IMR-90 (cell line): ENCODE results near the gene NTM. TPM values are rescaled to one million over a fixed set of nuclear protein-coding genes. Genes with fewer than 3 reads are reported as not detected.

Source experiments
- ATAC-seq: fragments of 200-7000 bp; cut with Tn5 transposase; 2 replicates; pipeline ENCODE4 v1.9.1; 2020; ENCODE audit warnings: low read depth, mild to moderate bottlenecking, moderate library complexity
- BruUV-seq: library from RNA; stranded (reverse); fragments of 400-500 nt; replicated peaks from 2 replicates; lab custom pipeline; 2021; lab: Mats Ljungman, UMichigan
- CTCF ChIA-PET: fragments of 300-600 bp; formaldehyde crosslinking; extraction: SDS; loops from one replicate; lab custom pipeline; 2021; ENCODE audit warnings: antibody characterized with exemption; lab: Yijun Ruan, JAX
- POLR2A ChIA-PET: fragments of 300-600 bp; sonication (Branson Sonifier 250); formaldehyde crosslinking; loops from one replicate; lab custom pipeline; 2022; ENCODE audit warnings: antibody characterized with exemption; ENCODE audit not compliant: unreplicated experiment; lab: Charles Lee
- DNase-seq: peaks from one replicate; pipeline ENCODE4 v3.0.0; 2013
- H2AFZ ChIP-seq: replicated peaks from 2 replicates; pipeline ENCODE3; 2013; ENCODE audit warnings: low read length, mild to moderate bottlenecking; ENCODE audit not compliant: poor library complexity
- H2AK5ac ChIP-seq: 2 replicates; pipeline ENCODE4 v1.6.1; 2013; ENCODE audit warnings: low read depth, low read length, inconsistent platforms
- H2AK9ac ChIP-seq: replicated peaks from 2 replicates; pipeline ENCODE3; 2013; ENCODE audit warnings: mild to moderate bottlenecking, low read depth, low read length, moderate library complexity; ENCODE audit not compliant: poor library complexity
- H2BK120ac ChIP-seq: 2 replicates; pipeline ENCODE4 v1.6.1; 2013; ENCODE audit warnings: low read depth, low read length, inconsistent platforms
- H2BK15ac ChIP-seq: 3 replicates; pipeline ENCODE4 v1.6.1; 2013; ENCODE audit warnings: low read depth, low read length, inconsistent platforms
- H2BK20ac ChIP-seq: 2 replicates; pipeline ENCODE4 v1.6.1; 2013; ENCODE audit warnings: low read depth, mild to moderate bottlenecking, inconsistent platforms, low read length, moderate library complexity
- H2BK5ac ChIP-seq: 2 replicates; pipeline ENCODE4 v1.6.1; 2013; ENCODE audit warnings: mild to moderate bottlenecking, low read depth, low read length, inconsistent platforms; ENCODE audit not compliant: poor library complexity, severe bottlenecking
- H3K14ac ChIP-seq: replicated peaks from 2 replicates; pipeline ENCODE4 v1.6.1; 2013; ENCODE audit warnings: low read depth, low read length, inconsistent platforms
- H3K18ac ChIP-seq: 2 replicates; pipeline ENCODE4 v1.6.1; 2013; ENCODE audit warnings: low read depth, low read length, control low read depth
- H3K23ac ChIP-seq: 2 replicates; pipeline ENCODE4 v1.6.1; 2013; ENCODE audit warnings: low read depth, low read length, inconsistent platforms
- H3K27ac ChIP-seq: 2 replicates; pipeline ENCODE4 v1.5.1; 2013; ENCODE audit warnings: mild to moderate bottlenecking, control low read depth, low read length; ENCODE audit not compliant: insufficient read depth
- H3K27me3 ChIP-seq: 2 replicates; pipeline ENCODE4 v1.6.1; 2013; ENCODE audit warnings: low read length; ENCODE audit not compliant: control insufficient read depth, insufficient read depth
- H3K36me3 ChIP-seq: 2 replicates; pipeline ENCODE4 v1.6.1; 2013; ENCODE audit warnings: low read length, mixed read lengths; ENCODE audit not compliant: control insufficient read depth, insufficient read depth
- H3K4ac ChIP-seq: 2 replicates; pipeline ENCODE4 v1.6.1; 2013; ENCODE audit warnings: low read depth, low read length, inconsistent platforms
- H3K4me1 ChIP-seq: 2 replicates; pipeline ENCODE4 v1.6.1; 2013; ENCODE audit warnings: low read length, mixed read lengths; ENCODE audit not compliant: control insufficient read depth, insufficient read depth
- H3K4me2 ChIP-seq: 2 replicates; pipeline ENCODE4 v1.6.1; 2013; ENCODE audit warnings: low read depth, mild to moderate bottlenecking, control low read depth, low read length, moderate library complexity
- H3K4me3 ChIP-seq: 2 replicates; pipeline ENCODE4 v1.5.1; 2013; ENCODE audit warnings: low read depth, mild to moderate bottlenecking, control low read depth, low read length, moderate library complexity; ENCODE audit not compliant: insufficient read depth
- H3K56ac ChIP-seq: 2 replicates; pipeline ENCODE4 v1.6.1; 2013; ENCODE audit warnings: low read length, inconsistent platforms; ENCODE audit not compliant: insufficient read depth; ENCODE audit errors: extremely low read depth
- H3K79me1 ChIP-seq, 2 experiments: 2 replicates each; pipeline ENCODE4 v1.6.1; 2013; ENCODE audit warnings: low read length in 2 of 2, inconsistent platforms in 1 of 2, low read depth in 1 of 2
- H3K9ac ChIP-seq: 2 replicates; pipeline ENCODE4 v1.6.1; 2013; ENCODE audit warnings: low read depth, low read length, control low read depth
- H3K9me1 ChIP-seq: 2 replicates; pipeline ENCODE4 v1.6.1; 2013; ENCODE audit warnings: low read length, inconsistent platforms; ENCODE audit not compliant: insufficient read depth
- H3K9me3 ChIP-seq: 2 replicates; pipeline ENCODE4 v1.6.1; 2013; ENCODE audit warnings: low read length; ENCODE audit not compliant: control insufficient read depth, insufficient read depth
- H4K20me1 ChIP-seq: 2 replicates; pipeline ENCODE4 v1.6.1; 2013; ENCODE audit warnings: low read length, inconsistent platforms; ENCODE audit not compliant: insufficient read depth
- H4K5ac ChIP-seq: 2 replicates; pipeline ENCODE4 v1.6.1; 2013; ENCODE audit warnings: mild to moderate bottlenecking, low read depth, low read length, control low read depth
- H4K8ac ChIP-seq, 2 experiments: 2 replicates each; pipeline ENCODE4 v1.6.1; 2013; ENCODE audit warnings: low read depth in 2 of 2, low read length in 2 of 2, control low read depth in 1 of 2, inconsistent platforms in 1 of 2
- H4K91ac ChIP-seq: 2 replicates; pipeline ENCODE4 v1.6.1; 2013; ENCODE audit warnings: low read depth, low read length, inconsistent platforms; ENCODE audit not compliant: insufficient read depth
- MAFK ChIP-seq: IDR thresholded peaks from 2 replicates; pipeline ENCODE4 v1.6.1; 2012; ENCODE audit warnings: low read depth, low read length, improper control_type of control experiment
- MAZ ChIP-seq: IDR thresholded peaks from 2 replicates; pipeline ENCODE4 v1.6.1; 2012; ENCODE audit warnings: low read depth, mild to moderate bottlenecking, low read length, improper control_type of control experiment, moderate library complexity, borderline replicate concordance
- NFE2L2 ChIP-seq: fragments of 150-350 bp; IDR thresholded peaks from 2 replicates; pipeline ENCODE4 v1.6.1; 2016; ENCODE audit warnings: low read depth, mild to moderate bottlenecking, low read length
- RFX5 ChIP-seq: IDR thresholded peaks from 2 replicates; pipeline ENCODE4 v1.8.0; 2012; ENCODE audit warnings: low read depth, mild to moderate bottlenecking, low read length, moderate library complexity
- SMC3 ChIP-seq: fragments of 150-350 bp; IDR thresholded peaks from 2 replicates; pipeline ENCODE4 v1.6.1; 2016; ENCODE audit warnings: low read depth, mild to moderate bottlenecking, antibody characterized with exemption, low read length, moderate library complexity
- WGBS, 2 experiments: methylation state at CpG; one replicate each; pipeline versions ENCODE4 v1.1.5 to v1.1.7; 2013; ENCODE audit warnings: missing lambda C conversion rate in 2 of 2; ENCODE audit not compliant: insufficient read length in 1 of 2; ENCODE audit errors: extremely low coverage in 2 of 2; 5-methylcytosine and 5-hydroxymethylcytosine counted together
- dilution Hi-C: fragments of 300-500 bp; cut with HindIII; formaldehyde crosslinking; loops from one replicate; pipeline ENCODE4 v1.14.3; 2018; ENCODE audit warnings: low sequenced_read_pairs; ENCODE audit not compliant: unreplicated experiment
- in situ Hi-C: fragments of 300-500 bp; cut with MboI; formaldehyde crosslinking; loops from 3 replicates; pipeline ENCODE4 v1.14.3; 2019; ENCODE audit warnings: low sequenced_read_pairs, inconsistent platforms, mixed read lengths
- intact Hi-C: fragments of 100-400 bp; cut with micrococcal nuclease; formaldehyde crosslinking; loops from 2 replicates; pipeline ENCODE4 v1.10.0; 2022
- polyA plus RNA-seq, 3 experiments: library from polyadenylated mRNA; depleted of rRNA; stranded (reverse); fragments of >200 nt; gene quantifications; 2 replicates each; pipeline ENCODE4 v1.2.3, GENCODE V29; 2012; ENCODE audit warnings: low replicate concordance in 1 of 3
- total RNA-seq: library from RNA; depleted of rRNA; stranded (reverse); fragments of >200 nt; gene quantifications from 2 replicates; pipeline ENCODE4 v1.2.3, GENCODE V29; 2012

Gene NTM
- total and polyA plus RNA-seq, 2 of the 4 experiments (the other 2 are of a cell fraction), result 19.5 to 25.5 TPM

DNA sequence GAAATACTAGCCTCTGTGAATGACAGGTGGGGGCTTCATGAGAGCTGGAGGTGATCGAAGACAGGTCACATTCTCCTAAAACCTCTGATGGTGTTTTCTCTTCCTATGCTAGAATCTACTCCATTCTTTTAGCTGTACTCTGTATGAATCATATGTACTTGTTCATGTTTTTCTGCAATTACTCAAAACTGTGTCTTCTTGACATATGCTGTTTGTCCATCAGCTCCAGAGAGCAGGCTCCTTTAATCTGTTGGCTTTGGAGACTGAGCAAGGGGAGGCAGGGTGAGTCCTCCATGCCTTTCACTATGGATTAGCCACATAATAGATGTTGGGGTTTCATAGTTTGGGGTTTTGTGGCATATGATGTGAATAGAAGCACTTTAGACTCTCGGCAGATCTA is 598.8 kb downstream of the NTM start:
- ChIA-PET CTCF (no interaction called here), POLR2A (no interaction called here)
- Histone ChIP-seq H3K23ac (no peak overlapping the region), H3K9ac (no peak overlapping the region), H2BK20ac (no peak overlapping the region), H3K4me2 (no peak overlapping the region), H2AFZ (no peak overlapping the region), H3K18ac (no peak overlapping the region), H3K56ac (no peak overlapping the region), H2BK5ac (no peak overlapping the region), H2AK5ac (no peak overlapping the region), H3K4me1 (no peaks in the 10 kb centered on the region), H4K20me1 (no peaks in the 10 kb centered on the region), H4K91ac (no peak overlapping the region), H3K27me3 (no peaks in the 10 kb centered on the region), H4K5ac (no peak overlapping the region), H3K36me3 (no peaks in the 10 kb centered on the region), H2BK15ac (no peak overlapping the region), H3K79me1 (0 out of 4 replicates have a peak, but pooled peaks cover 0 to 9% of the 10 kb centered on the region in 2 experiments), H2BK120ac (no peak overlapping the region), H4K8ac (no peak overlapping the region), H3K27ac (no peak overlapping the region), H3K9me1 (0 out of 2 replicates have a peak, but pooled peaks cover 3% of the 10 kb centered on the region), H2AK9ac (no peak overlapping the region), H3K4me3 (no peak overlapping the region), H3K4ac (no peak overlapping the region), H3K14ac (no peak overlapping the region), H3K9me3 (no peaks in the 10 kb centered on the region)
- in situ Hi-C loops (no loop called here), dilution Hi-C loops (no loop called here), intact Hi-C loops (no loop called here)
- DNase-seq, result no peak
- WGBS, 2 experiments, result no CpG with 5 or more reads among the region's 2 CpGs
- ATAC-seq, result no peak
- TF ChIP-seq NFE2L2 (no peak), SMC3 (no peak), MAZ (no peak), MAFK (no peak), RFX5 (no peak)
- BruUV-seq, result no TSS peak
